NT2/D1 (cell line): ENCODE measurements around the gene MS4A1.
"Not testable (repeated sequence)": the region's sequence is repeated elsewhere in the genome, so short reads cannot be mapped to it uniquely, and the experiment has no call there.

Experiments
- DNase-seq: peaks from one replicate; pipeline ENCODE4 v3.0.0-alpha.2; 2011; ENCODE audit warnings: low read depth, low spot score
- H3K27me3 ChIP-seq: 2 replicates; pipeline ENCODE4 v1.6.0; 2011; ENCODE audit warnings: mild to moderate bottlenecking; ENCODE audit not compliant: insufficient read length, insufficient read depth
- H3K36me3 ChIP-seq: 2 replicates; pipeline ENCODE4 v1.6.1; 2011; ENCODE audit warnings: mild to moderate bottlenecking, low read length, mixed read lengths; ENCODE audit not compliant: insufficient read depth, insufficient read length
- H3K4me1 ChIP-seq: 2 replicates; pipeline ENCODE4 v1.5.1; 2011; ENCODE audit not compliant: insufficient read depth, insufficient read length
- H3K4me3 ChIP-seq: 2 replicates; pipeline ENCODE4 v1.5.1; 2011; ENCODE audit warnings: low read depth; ENCODE audit not compliant: insufficient read length
- H3K9ac ChIP-seq: 2 replicates; pipeline ENCODE4 v1.6.0; 2011; ENCODE audit warnings: low read depth; ENCODE audit not compliant: insufficient read length
- H3K9me3 ChIP-seq: 2 replicates; pipeline ENCODE4 v1.5.1; 2011; ENCODE audit warnings: mild to moderate bottlenecking, low read length; ENCODE audit not compliant: insufficient read depth
- SUZ12 ChIP-seq: IDR thresholded peaks from 2 replicates; pipeline ENCODE4 v1.6.1; 2011; ENCODE audit not compliant: insufficient read length, insufficient read depth; ENCODE audit errors: extremely low read depth
- YY1 ChIP-seq: IDR thresholded peaks from 2 replicates; pipeline ENCODE4 v1.6.1; 2011; ENCODE audit not compliant: insufficient read length, insufficient read depth
- ZNF274 ChIP-seq: IDR thresholded peaks from 2 replicates; pipeline ENCODE4 v1.6.1; 2011; ENCODE audit warnings: mild to moderate bottlenecking, low read depth, low read length

MS4A1 gene

DNA sequence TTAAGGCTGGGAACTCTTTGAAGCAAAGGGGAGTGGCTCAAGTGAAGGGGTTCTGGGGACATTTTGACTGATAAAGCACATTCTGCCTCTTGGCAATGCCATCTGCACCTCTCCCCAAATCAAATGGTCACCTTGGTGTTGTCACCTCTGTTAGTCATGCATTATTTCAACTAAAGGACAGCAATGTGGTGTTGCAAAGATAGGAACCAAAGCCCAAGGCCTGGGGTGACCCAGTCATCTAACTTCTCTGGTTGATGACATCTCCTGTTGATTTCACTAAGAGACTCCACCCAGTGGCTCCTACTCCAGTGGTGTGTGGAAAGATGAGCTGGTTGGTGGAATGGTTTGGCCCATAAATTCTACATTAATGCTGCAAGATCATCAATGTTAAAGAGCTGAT, 7.8 kb upstream of the MS4A1 start:
- no peak for DNase-seq
- Histone ChIP-seq H3K4me1 (no peaks in the 10 kb centered on the region), H3K27me3 (no peaks in the 10 kb centered on the region), H3K9me3 (peaks cover 7% of the 10 kb centered on the region; the same call in 1 of the 2 replicates), H3K9ac (no peak overlapping the region), H3K36me3 (no peaks in the 10 kb centered on the region), H3K4me3 (no peak overlapping the region)
- no peak for TF ChIP-seq ZNF274
- TF ChIP-seq SUZ12 = no peak
- TF ChIP-seq YY1 = no peak

- H3K4me1 ChIP-seq, DNase-seq, H3K9me3 ChIP-seq, H3K4me3 ChIP-seq, H3K27me3 ChIP-seq, H3K36me3 ChIP-seq, H3K9ac ChIP-seq: not testable (repeated sequence)
Measured at GRCh38 chr11:60451185-60451584, 4.5 kb upstream of the MS4A1 start.

DNA sequence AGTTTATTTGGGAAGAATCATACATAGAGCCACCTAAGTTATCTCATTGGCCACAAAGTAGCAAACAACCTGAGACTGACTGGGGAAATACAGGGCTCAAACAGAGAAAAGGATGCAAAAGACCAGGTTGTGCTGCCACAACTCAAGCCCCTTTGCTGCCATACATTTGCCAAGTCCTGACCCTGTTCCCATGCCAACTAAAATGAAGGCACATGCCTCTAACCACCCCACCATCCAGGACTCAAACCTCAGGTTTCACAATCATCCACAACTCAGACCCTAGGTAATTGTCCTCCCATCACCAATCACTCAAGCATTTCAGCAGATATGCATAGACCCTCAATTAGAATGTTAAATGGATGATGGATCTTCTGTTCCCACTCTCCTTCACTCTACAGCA, 1.4 kb upstream of the MS4A1 start:
- H3K9me3 ChIP-seq = peaks cover 7% of the 10 kb centered on the region; the same call in 1 of the 2 replicates
- no peaks in the 10 kb centered on the region for H3K36me3 ChIP-seq
- H3K27me3 ChIP-seq = no peaks in the 10 kb centered on the region
- H3K4me3 ChIP-seq = no peak overlapping the region
- no peak for DNase-seq
- no peaks in the 10 kb centered on the region for H3K4me1 ChIP-seq
- no peak overlapping the region for H3K9ac ChIP-seq
- TF ChIP-seq YY1 = no peak
- TF ChIP-seq SUZ12 = no peak
- no peak for TF ChIP-seq ZNF274

GRCh38 chr11:60457576-60457975, 1.9 kb downstream of the MS4A1 start:
- TF ChIP-seq YY1 (no peak), SUZ12 (no peak), ZNF274 (no peak)
- Histone ChIP-seq H3K9ac (no peak overlapping the region), H3K36me3 (no peaks in the 10 kb centered on the region), H3K27me3 (no peaks in the 10 kb centered on the region), H3K9me3 (no peaks in the 10 kb centered on the region), H3K4me3 (no peak overlapping the region), H3K4me1 (no peaks in the 10 kb centered on the region)
- no peak for DNase-seq

- no peak for DNase-seq
- Histone ChIP-seq H3K4me1 (no peaks in the 10 kb centered on the region), H3K9me3 (no peaks in the 10 kb centered on the region), H3K9ac (no peak overlapping the region), H3K36me3 (no peaks in the 10 kb centered on the region), H3K27me3 (no peaks in the 10 kb centered on the region), H3K4me3 (no peak overlapping the region)
- TF ChIP-seq ZNF274 = no peak
- no peak for TF ChIP-seq YY1
- TF ChIP-seq SUZ12 = no peak
Measured at GRCh38 chr11:60459345-60459744, 3.7 kb downstream of the MS4A1 start.

GRCh38 chr11:60468829-60469228, 13.2 kb downstream of the MS4A1 start:
- Histone ChIP-seq H3K36me3 (no peaks in the 10 kb centered on the region), H3K4me3 (no peak overlapping the region), H3K27me3 (no peaks in the 10 kb centered on the region), H3K9ac (no peak overlapping the region), H3K9me3 (no peaks in the 10 kb centered on the region), H3K4me1 (no peaks in the 10 kb centered on the region)
- DNase-seq = no peak
- no peak for TF ChIP-seq YY1

GRCh38 chr11:60469723-60470122, 14.1 kb downstream of the MS4A1 start:
- H3K9ac ChIP-seq = no peak overlapping the region
- no peak overlapping the region for H3K4me3 ChIP-seq
- no peaks in the 10 kb centered on the region for H3K27me3 ChIP-seq
- no peaks in the 10 kb centered on the region for H3K9me3 ChIP-seq
- H3K4me1 ChIP-seq = no peaks in the 10 kb centered on the region
- no peaks in the 10 kb centered on the region for H3K36me3 ChIP-seq
- TF ChIP-seq YY1 = no peak
- no peak for TF ChIP-seq ZNF274
- no peak for TF ChIP-seq SUZ12
- DNase-seq = no peak

- no peak for DNase-seq
- H3K9ac ChIP-seq = no peak overlapping the region
- no peaks in the 10 kb centered on the region for H3K4me1 ChIP-seq
- TF ChIP-seq SUZ12 (no peak), ZNF274 (no peak), YY1 (no peak)
- no peaks in the 10 kb centered on the region for H3K36me3 ChIP-seq
- no peak overlapping the region for H3K4me3 ChIP-seq
- no peaks in the 10 kb centered on the region for H3K27me3 ChIP-seq
- H3K9me3 ChIP-seq = no peaks in the 10 kb centered on the region
Measured at GRCh38 chr11:60477035-60477445, 21.4 kb downstream of the MS4A1 start.
